VCaP (cell line): ENCODE measurements around the gene NDUFA8.

Experiments
- H3K27ac ChIP-seq: fragments of 450-650 bp; 2 replicates; pipeline ENCODE4 v1.5.1; 2017
- CTCF ChIP-seq: fragments of 450-650 bp; conservative IDR thresholded peaks from 2 replicates; pipeline ENCODE4 v1.5.1; 2017; ENCODE audit warnings: mild to moderate bottlenecking, moderate library complexity

NDUFA8 gene

DNA sequence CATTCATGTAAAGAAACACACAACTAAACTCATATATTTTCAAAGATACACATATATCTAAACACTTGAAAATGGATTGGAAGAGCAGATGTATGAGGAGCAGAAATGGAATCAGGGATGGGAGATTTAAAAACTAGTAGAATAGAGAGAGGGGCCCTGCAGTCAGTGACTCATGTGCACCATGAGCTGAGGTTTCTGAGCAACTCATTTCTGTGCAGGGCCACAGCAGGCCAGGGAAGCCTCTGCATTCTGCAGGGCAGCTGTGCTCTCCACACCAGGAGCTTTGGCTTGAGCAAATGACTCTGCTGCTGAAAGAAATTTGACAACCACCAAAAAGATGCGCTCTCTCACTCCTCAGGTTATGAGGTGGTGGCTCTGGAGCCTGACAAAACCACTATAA is 42.1 kb upstream of the NDUFA8 start:
- TF ChIP-seq CTCF: no peak
- H3K27ac ChIP-seq: no peak overlapping the region

- no peak for TF ChIP-seq CTCF
- no peak overlapping the region for H3K27ac ChIP-seq
These were observed 41.5 kb upstream of the NDUFA8 start for GRCh38 chr9:122200960-122201595.

DNA sequence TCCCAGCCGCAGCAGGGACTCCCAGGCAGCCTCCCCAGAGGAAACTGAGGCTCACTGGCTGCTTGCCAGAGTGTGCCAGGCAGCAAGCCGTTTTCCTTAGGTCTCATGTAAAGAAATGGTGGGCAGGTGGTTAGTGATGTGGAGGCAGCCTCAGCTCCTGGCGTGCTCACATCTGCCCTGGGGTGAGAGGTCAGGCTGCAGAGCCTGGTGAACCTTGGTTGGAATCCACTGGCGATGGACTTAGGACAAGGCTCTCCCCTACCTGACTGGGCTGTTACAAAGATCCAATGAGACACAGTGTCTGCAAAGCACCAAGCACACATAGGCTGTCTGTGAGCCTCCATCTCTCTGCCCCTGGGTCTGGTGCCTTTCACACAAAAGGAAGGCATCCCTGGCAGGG is 38.3 kb upstream of the NDUFA8 start:
- no peak for TF ChIP-seq CTCF
- no peak overlapping the region for H3K27ac ChIP-seq

DNA sequence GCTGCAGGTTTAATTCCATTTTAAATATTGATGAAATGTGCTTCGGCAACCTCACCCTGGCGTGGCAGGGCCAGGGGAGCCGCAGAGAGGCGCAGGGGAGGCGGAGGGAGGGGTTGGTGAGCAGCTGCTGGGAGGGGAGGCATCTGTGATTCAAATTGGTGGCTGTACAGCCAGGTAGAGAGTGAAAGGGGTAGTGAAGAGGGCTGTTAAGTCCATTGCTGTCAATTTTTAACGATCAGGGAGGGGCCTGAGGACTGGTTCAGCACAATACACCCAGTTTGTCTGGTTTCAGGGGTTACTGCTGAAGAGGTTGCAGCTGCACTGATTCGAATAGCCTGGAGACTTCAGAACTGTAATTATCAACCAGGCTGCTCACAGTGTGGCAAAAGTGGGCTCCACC is 37.8 kb upstream of the NDUFA8 start:
- no peak overlapping the region for H3K27ac ChIP-seq
- TF ChIP-seq CTCF: no peak

- no peak overlapping the region for H3K27ac ChIP-seq
- TF ChIP-seq CTCF: no peak
These were observed 36.3 kb upstream of the NDUFA8 start for GRCh38 chr9:122195875-122196274.

DNA sequence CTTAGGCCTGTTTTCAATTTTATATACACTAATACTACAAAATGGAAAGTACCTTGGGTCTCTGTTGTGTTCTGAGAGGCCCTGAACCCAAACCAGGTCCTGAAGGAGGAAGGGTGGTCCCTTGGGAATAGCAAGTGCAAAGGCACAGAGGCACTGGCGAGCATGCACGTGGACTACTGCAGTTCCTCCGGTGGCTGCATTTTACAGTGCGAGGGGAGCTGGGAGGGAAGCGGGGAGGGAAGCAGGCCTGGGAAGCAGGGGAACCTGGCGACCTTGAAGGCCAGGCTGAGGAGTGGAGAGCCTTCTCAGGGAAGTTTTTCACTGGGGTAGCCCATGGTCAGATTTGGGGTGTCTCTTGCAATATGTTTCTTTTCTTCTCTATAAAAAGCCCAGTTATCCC is 34.1 kb upstream of the NDUFA8 start:
- TF ChIP-seq CTCF: no peak
- H3K27ac ChIP-seq: no peak overlapping the region

DNA sequence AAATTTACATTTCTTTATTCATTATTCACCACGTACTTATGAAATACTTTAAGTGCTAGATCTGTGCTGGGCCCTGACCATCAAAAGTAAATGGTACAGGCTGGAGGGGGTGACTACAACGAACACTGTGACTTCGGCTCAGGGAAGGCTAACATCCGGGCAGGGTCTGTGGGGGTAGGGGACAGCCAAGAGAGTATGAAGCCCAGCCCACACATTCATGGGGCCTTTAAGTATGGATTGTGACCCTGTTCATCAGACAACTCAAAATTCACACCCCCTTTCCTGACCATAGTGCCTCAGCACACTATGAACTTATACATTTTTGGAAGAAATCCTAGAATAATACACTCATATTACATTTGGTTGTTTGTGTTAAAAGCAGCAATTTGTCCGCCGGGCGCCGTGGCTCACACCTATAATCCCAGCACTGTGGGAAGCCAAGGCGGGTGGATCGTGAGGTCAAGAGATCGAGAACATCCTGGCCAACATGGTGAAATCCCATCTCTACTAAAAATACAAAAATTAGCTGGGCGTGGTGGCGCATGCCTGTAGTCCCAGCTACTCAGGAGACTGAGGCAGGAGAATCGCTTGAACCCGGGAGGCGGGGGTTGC is 33.4 kb upstream of the NDUFA8 start:
- TF ChIP-seq CTCF: no peak
- H3K27ac ChIP-seq: no peak overlapping the region
